Fibroblast of lung (primary cell): Measurements from ENCODE around the gene ARHGEF19. TPM values are rescaled to one million over a fixed set of nuclear protein-coding genes. Genes with fewer than 3 reads are reported as not detected.
A peak's percentile ranks its signal among the peaks of the same experiment; 100 is the strongest.

Experiments
- DNase-seq, 2 donors: peaks; one replicate each; pipeline versions ENCODE4 v3.0.0 to v3.0.0-alpha.2; 2010; ENCODE audit warnings: low read depth in 2 of 2
- H2AFZ ChIP-seq: 2 replicates; pipeline ENCODE4 v1.5.1; 2012; ENCODE audit warnings: low read length, control low read depth, inconsistent platforms
- H3K27ac ChIP-seq: 2 replicates; pipeline ENCODE4 v1.5.1; 2011; ENCODE audit warnings: low read length, control low read depth; ENCODE audit not compliant: insufficient read depth
- H3K27me3 ChIP-seq: 2 replicates; pipeline ENCODE4 v1.5.1; 2011; ENCODE audit warnings: mild to moderate bottlenecking, low read length; ENCODE audit not compliant: control insufficient read depth, insufficient read depth
- H3K36me3 ChIP-seq: 2 replicates; pipeline ENCODE4 v1.5.1; 2011; ENCODE audit warnings: low read length; ENCODE audit not compliant: control insufficient read depth, insufficient read depth
- H3K4me1 ChIP-seq: 2 replicates; pipeline ENCODE4 v1.5.1; 2011; ENCODE audit warnings: low read length; ENCODE audit not compliant: control insufficient read depth, insufficient read depth; ENCODE audit errors: extremely low read depth
- H3K4me2 ChIP-seq: 2 replicates; pipeline ENCODE4 v1.5.1; 2011; ENCODE audit warnings: low read length, control low read depth; ENCODE audit not compliant: insufficient read depth; ENCODE audit errors: extremely low read depth
- H3K4me3 ChIP-seq, 4 experiments: fragments of 200-600 bp in 1 of 4; sonication (generic) in 1 of 4; replicated peaks in 1 of 4; 2 replicates each; pipeline ENCODE4 v1.5.1; 2011 to 2016; ENCODE audit warnings: low read length in 4 of 4, low read depth in 3 of 4, mild to moderate bottlenecking in 3 of 4, control low read depth in 2 of 4, inconsistent platforms in 1 of 4, mixed read lengths in 1 of 4; ENCODE audit not compliant: insufficient read depth in 1 of 4; ENCODE audit errors: control extremely low read depth in 1 of 4
- H3K79me2 ChIP-seq: 2 replicates; pipeline ENCODE4 v1.5.1; 2012; ENCODE audit warnings: mild to moderate bottlenecking, low read length, inconsistent platforms; ENCODE audit not compliant: control insufficient read depth, insufficient read depth
- H3K9ac ChIP-seq: 2 replicates; pipeline ENCODE4 v1.5.1; 2011; ENCODE audit warnings: mild to moderate bottlenecking, low read length, control low read depth; ENCODE audit not compliant: insufficient read depth
- H3K9me3 ChIP-seq: 2 replicates; pipeline ENCODE4 v1.5.1; 2012; ENCODE audit warnings: low read depth, low read length; ENCODE audit not compliant: control insufficient read depth, insufficient read depth
- H4K20me1 ChIP-seq: 2 replicates; pipeline ENCODE4 v1.5.1; 2011; ENCODE audit warnings: low read length; ENCODE audit not compliant: control insufficient read depth, insufficient read depth; ENCODE audit errors: extremely low read depth
- EZH2 ChIP-seq: IDR thresholded peaks from 2 replicates; pipeline ENCODE4 v1.5.1; 2012; ENCODE audit warnings: low read length, control low read depth, mild to moderate bottlenecking; ENCODE audit errors: missing control alignments
- polyA minus RNA-seq: library from RNA; depleted of rRNA, polyadenylated mRNA; stranded (reverse); fragments of >200 nt; gene quantifications from 2 replicates; pipeline ENCODE4 v1.2.3, GENCODE V29; 2011; ENCODE audit warnings: low replicate concordance
- polyA plus RNA-seq, 2 donors: library from polyadenylated mRNA; depleted of rRNA in 1 of 2; stranded (reverse) in 1 of 2; unstranded in 1 of 2; fragments of >200 nt; gene quantifications; 2 replicates each; pipeline ENCODE4 v1.2.1, GENCODE V29; 2011 to 2012; ENCODE audit warnings: missing spikeins in 1 of 2
- total RNA-seq: library from RNA; depleted of rRNA; stranded (reverse); fragments of >200 nt; gene quantifications from 2 replicates; pipeline ENCODE4 v1.2.1, GENCODE V29; 2014
- TF ChIP-seq, protein P1 (sequence below), 2 donors: IDR thresholded peaks in 1 of 2; conservative IDR thresholded peaks in 1 of 2; 1 replicate in 1 of 2; 2 replicates in 1 of 2; pipeline ENCODE4 v1.5.1; 2011 to 2012; ENCODE audit warnings: low read length in 2 of 2, control low read depth in 1 of 2, inconsistent platforms in 1 of 2, low read depth in 1 of 2, mild to moderate bottlenecking in 1 of 2

ARHGEF19 gene
- total RNA-seq, result 3.3 and 3.6 TPM in 2 replicates
- 2.5 and 3.3 TPM in 2 replicates for polyA plus RNA-seq
- polyA plus RNA-seq (2012), result 4.9 and 5.1 TPM in 2 replicates
- 6.9 and 7.3 TPM in 2 replicates for polyA minus RNA-seq

GRCh38 chr1:16212251-16212961 is at the start of gene ARHGEF19:
TSS of gene ARHGEF19 (minus strand) at chr1:16212652. CDS start at chr1:16209054, 3,598 bp downstream.
- H3K4me1 ChIP-seq, result peaks cover 2% of the 10 kb centered on the region
- no peak within 1 kb of the TSS for H3K27ac ChIP-seq
- DNase-seq, result no peak
- TF ChIP-seq, protein P1, sequence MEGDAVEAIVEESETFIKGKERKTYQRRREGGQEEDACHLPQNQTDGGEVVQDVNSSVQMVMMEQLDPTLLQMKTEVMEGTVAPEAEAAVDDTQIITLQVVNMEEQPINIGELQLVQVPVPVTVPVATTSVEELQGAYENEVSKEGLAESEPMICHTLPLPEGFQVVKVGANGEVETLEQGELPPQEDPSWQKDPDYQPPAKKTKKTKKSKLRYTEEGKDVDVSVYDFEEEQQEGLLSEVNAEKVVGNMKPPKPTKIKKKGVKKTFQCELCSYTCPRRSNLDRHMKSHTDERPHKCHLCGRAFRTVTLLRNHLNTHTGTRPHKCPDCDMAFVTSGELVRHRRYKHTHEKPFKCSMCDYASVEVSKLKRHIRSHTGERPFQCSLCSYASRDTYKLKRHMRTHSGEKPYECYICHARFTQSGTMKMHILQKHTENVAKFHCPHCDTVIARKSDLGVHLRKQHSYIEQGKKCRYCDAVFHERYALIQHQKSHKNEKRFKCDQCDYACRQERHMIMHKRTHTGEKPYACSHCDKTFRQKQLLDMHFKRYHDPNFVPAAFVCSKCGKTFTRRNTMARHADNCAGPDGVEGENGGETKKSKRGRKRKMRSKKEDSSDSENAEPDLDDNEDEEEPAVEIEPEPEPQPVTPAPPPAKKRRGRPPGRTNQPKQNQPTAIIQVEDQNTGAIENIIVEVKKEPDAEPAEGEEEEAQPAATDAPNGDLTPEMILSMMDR (conservative IDR thresholded peaks at IDR 0.05 in 1 of 2, IDR thresholded peaks at IDR 0.05 in 1 of 2; ENCODE audit: low read depth in 1 of 2, low read length in 2 of 2), result no peak
- no peak for TF ChIP-seq EZH2
- H3K9me3 ChIP-seq, result no peaks in the 10 kb centered on the region
- H2AFZ ChIP-seq, result no peak within 1 kb of the TSS
- no peak within 1 kb of the TSS for H3K9ac ChIP-seq
- no peaks in the 10 kb centered on the region for H3K27me3 ChIP-seq
- no peak within 1 kb of the TSS for H3K4me2 ChIP-seq
- no peaks in the 10 kb centered on the region for H3K36me3 ChIP-seq
- no peaks in the 10 kb centered on the region for H3K79me2 ChIP-seq
- no peaks in the 10 kb centered on the region for H4K20me1 ChIP-seq
- H3K4me3 ChIP-seq, result no peak within 1 kb of the TSS

- Histone ChIP-seq H4K20me1 (no peaks in the 10 kb centered on the region), H3K27ac (no peak overlapping the region), H3K4me1 (peaks cover 10% of the 10 kb centered on the region), H2AFZ (no peak overlapping the region), H3K36me3 (no peaks in the 10 kb centered on the region), H3K4me3 (no peak overlapping the region), H3K9me3 (no peaks in the 10 kb centered on the region), H3K9ac (no peak overlapping the region), H3K79me2 (no peaks in the 10 kb centered on the region), H3K4me2 (no peak overlapping the region), H3K27me3 (no peaks in the 10 kb centered on the region)
- DNase-seq, result no peak
- no peak for TF ChIP-seq EZH2
- TF ChIP-seq, protein P1 (conservative IDR thresholded peaks at IDR 0.05 in 1 of 2, IDR thresholded peaks at IDR 0.05 in 1 of 2; ENCODE audit: low read depth in 1 of 2, low read length in 2 of 2), result no peak
Measured at GRCh38 chr1:16262067-16262466, 49.6 kb upstream of the ARHGEF19 start.

DNA sequence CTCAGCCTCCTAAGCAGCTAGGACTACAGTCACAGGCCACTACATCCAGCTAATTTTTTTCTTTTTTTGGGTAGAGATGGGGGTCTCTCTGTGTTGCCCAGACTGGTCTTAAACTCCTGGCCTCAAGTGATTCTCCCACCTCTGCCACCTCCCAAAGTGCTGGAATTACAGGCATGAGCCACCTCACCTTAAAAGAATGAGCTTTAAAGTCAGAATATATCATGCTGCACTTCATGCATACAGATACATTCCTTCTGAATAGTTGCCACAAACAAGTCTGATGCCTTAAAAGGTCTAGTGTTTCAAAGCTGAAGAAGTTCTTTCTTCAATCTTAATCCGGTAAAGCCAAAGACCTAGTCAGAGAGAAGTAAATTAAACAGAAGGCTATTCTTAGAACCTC is 48.4 kb upstream of the ARHGEF19 start:
- TF ChIP-seq EZH2, result no peak
- TF ChIP-seq, protein P1 (conservative IDR thresholded peaks at IDR 0.05 in 1 of 2, IDR thresholded peaks at IDR 0.05 in 1 of 2; ENCODE audit: low read depth in 1 of 2, low read length in 2 of 2), result no peak
- peak overlapping the region; percentile 58 for H3K27ac ChIP-seq
- DNase-seq, result peak in 1 of 2 donors; percentile 84
- no peaks in the 10 kb centered on the region for H3K27me3 ChIP-seq
- H3K9me3 ChIP-seq, result no peaks in the 10 kb centered on the region
- no peak overlapping the region for H3K9ac ChIP-seq
- H3K4me2 ChIP-seq, result no peak overlapping the region
- peaks cover 2% of the 10 kb centered on the region for H3K4me1 ChIP-seq
- no peaks in the 10 kb centered on the region for H4K20me1 ChIP-seq
- H3K36me3 ChIP-seq, result no peaks in the 10 kb centered on the region
- H3K4me3 ChIP-seq, result no peak overlapping the region
- no peaks in the 10 kb centered on the region for H3K79me2 ChIP-seq
- no peak overlapping the region for H2AFZ ChIP-seq
